T follicular helper cell (primary cell): ENCODE measurements around the gene CREB3L2.
"Not testable (repeated sequence)": the region's sequence is repeated elsewhere in the genome, so short reads cannot be mapped to it uniquely, and the experiment has no call there.

Source experiments
- DNase-seq: peaks from one replicate; pipeline ENCODE4 v3.0.0-alpha.2; 2020; ENCODE audit warnings: low read depth

CREB3L2 gene

GRCh38 chr7:138014201-138014600 lies 12.3 kb upstream of the CREB3L2 start:
- DNase-seq, result not testable (repeated sequence)

DNA sequence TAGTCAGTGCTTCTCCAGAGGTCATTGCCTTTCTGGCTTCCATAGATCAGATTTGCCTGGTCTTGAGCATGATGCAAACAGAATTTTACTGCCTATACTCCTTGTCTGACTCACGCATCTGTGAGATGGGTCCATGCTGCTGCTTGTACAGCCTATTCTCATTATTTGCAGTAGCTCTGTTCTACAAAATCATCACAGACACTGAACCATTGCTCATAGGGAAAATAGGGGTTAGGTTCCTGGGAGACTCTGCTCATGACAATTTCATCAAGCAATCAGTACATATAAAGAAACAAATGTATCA lies 7.4 kb upstream of the CREB3L2 start:
- DNase-seq, result no peak

- DNase-seq, result no peak
Measured at GRCh38 chr7:138008588-138009349, 6.9 kb upstream of the CREB3L2 start.

DNA sequence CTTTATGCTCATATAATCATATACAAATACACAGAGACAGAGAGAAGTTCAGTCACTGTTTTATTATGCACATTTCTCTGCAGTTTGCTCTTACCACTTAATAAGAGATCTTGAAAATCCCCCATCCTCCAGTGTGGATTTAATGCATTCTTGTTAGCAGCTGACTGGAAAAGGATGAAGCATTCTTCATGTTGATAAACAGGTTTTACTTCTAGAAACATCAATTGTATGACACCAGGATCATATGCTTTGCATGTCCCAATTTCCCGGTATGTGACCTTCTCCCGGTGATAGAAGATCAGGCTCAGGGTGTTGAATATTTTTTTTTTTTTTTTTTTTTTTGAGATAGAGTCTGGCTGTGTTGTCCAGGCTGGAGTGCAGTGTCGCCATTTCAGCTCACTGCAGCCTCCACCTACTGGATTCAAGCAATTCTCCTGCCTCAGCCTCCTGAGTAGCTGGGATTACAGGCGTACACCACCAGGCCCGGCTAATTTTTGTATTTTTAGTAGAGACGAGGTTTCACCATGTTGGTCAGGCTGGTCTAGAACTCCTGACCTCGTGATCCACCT lies 6.2 kb upstream of the CREB3L2 start:
- no peak for DNase-seq

DNA sequence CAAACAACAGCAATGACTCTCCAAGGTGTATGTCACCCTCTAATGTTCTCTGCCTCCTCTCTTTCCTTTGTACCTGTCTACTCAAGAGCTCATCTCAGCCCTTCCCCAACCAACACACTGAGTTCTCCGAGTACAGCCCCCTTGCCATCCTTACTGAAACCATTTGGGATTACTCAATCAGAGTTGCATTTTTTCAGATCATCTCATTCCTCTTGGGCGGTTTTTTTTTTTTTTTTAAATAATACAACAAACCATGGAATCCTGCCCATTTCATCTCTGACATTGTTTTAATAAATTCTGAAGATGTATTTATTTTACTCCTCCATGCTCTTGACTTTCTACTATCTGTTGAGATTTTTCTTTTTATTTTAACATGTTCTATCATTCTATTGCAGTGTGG lies 4.2 kb upstream of the CREB3L2 start:
- no peak for DNase-seq

DNA sequence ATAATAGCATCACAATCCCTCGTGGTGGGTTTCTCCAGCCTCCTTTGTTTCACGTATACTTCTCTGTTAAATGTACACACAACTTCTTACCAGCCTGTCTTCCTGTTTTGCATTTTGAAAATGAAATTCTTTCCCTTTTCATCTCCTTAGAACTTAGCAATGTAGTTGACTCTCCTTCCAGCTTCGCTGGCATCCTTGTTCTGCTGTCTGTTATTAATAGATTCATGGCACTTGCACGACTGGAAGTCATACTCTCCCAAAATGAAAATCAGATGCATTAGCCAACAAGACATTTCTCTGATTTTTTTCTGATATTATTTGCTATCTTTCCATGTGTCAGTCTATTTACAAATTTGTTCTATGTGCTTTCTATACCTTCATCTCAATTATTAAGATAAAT lies 3.0 kb upstream of the CREB3L2 start:
- no peak for DNase-seq

DNA sequence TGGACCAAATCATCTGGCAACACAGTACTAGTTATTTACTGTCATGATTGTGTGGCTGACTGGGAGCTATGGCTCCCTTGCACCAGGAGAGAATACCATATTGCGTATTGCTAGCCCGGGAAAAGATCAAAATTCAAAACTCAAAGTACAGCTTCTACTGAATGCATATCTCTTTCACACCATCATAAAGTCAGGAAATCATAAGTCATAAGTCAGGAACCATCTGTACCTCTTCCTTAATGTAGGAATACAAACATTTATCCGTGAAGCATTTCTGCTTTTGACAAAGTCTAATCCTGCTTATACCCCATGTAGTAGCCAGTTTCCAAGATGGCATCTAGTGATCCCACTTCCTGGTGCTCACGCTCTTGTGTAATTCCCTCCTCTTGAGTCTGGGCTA lies 2.2 kb upstream of the CREB3L2 start:
- no peak for DNase-seq

- no peak for DNase-seq
Measured at GRCh38 chr7:138002828-138003189, 923 bp upstream of the CREB3L2 start.

DNA sequence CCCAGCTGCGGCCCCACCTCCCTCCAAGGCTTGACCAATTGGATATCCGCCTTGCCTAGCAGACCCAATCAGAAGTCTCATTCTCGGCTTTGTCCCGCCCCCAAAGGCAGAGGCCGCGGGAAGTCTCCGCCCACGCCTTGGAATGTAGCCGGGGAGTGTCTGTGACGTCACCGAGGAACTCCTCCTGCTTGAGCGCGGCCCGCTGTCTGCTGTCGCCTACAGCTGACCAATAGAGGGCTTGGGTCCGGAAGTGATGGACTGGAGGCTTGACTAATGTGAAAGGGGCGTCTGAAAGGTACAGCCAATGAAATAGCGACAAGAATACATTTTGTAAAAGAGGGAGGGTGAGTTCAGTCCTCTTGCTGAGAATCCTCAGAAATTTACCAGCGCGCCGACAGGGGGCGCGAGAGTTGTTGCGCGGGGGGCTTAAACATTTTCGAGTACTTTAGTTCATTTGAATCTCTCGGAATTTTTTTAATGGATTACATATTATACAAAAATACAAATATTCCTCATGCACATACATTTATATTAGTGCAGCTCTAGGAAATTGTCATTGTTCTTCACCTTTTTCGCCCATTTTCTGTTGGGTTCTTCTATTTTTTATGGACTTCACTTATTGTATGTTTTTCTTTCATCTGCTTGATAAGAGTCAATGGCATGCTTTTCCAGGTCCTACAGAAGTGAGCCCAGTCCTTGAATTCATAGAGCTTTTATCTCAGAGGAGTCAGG lies 376 bp upstream of the CREB3L2 start:
- peak; percentile 97 for DNase-seq

- DNase-seq, result no peak
Measured at GRCh38 chr7:138000081-138000701, 1.7 kb downstream of the CREB3L2 start.

GRCh38 chr7:137999496-138000080 lies 2.3 kb downstream of the CREB3L2 start:
- no peak for DNase-seq

DNA sequence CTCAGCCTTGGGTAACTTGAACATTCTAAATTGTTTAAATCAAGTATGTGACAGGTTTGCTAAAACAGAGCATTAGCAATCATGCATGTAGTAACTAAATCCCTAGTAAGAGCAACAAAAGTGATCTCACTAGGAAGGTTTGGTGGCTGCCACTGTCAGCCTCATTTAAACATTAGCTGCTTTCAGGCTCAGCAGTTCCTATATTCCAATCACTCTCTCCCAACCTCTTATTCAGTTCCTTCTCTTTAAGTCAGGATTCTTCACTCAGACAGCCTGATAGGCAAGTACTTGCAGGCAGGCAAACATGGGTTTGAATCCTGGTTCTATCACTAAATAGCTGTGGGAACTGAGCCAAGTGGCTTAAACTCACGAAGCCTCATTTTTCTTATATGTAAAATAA lies 3.6 kb downstream of the CREB3L2 start:
- no peak for DNase-seq

DNA sequence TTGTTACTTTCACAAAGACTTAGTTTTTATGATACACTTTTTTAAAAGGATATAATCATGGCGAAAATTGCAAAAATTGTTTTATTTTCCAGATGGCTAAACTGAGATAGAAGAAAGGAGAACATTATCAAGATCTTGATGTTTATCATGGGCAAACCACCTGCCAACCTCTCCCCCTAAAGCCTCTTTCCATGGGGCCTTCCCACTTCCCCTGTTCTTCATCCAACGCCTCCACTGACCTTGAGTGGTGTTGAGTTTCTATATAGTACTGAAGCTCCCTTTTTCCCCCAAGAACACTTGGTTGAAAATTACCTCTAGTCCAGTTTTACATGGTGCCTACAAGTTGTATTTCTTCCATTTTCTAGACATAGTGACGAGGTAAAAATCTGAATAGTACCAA lies 5.0 kb downstream of the CREB3L2 start:
- DNase-seq, result no peak

GRCh38 chr7:137996386-137996851 lies 5.5 kb downstream of the CREB3L2 start:
- DNase-seq, result no peak

DNA sequence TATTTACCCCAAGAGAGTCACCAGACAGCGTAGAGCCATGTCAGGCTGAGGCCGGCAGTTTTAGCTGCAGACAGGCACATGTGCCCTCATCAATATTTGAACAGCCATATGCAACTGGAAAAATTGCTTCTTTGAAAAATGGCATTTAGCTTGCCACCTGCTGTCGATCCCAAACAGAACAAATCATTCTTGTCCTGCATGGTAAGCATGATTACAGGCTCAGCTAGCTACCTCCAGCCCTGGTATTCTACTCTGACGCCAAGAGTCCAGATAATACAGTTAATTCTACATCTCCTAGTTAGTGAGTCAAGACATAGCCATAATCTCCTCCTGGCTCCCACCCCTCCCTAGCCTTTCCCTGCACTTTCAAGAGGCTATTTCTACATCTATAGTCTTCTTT lies 7.7 kb downstream of the CREB3L2 start:
- no peak for DNase-seq

DNA sequence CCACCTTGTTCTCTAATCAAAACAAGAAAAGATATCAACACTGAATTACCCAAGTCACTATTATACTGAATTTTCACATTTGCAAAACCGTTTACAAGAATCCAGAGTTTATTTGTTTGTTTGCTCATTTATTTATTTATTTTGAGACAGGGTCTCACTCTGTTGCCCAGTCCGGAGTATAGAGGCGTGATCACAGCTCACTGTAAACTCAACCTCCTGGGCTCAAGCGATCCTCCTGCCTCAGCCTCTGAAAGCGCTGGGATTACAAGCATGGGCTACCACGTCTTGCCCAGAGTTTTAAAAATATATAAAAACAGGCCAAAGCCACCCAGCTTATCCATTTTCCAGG lies 8.5 kb downstream of the CREB3L2 start:
- no peak for DNase-seq

DNA sequence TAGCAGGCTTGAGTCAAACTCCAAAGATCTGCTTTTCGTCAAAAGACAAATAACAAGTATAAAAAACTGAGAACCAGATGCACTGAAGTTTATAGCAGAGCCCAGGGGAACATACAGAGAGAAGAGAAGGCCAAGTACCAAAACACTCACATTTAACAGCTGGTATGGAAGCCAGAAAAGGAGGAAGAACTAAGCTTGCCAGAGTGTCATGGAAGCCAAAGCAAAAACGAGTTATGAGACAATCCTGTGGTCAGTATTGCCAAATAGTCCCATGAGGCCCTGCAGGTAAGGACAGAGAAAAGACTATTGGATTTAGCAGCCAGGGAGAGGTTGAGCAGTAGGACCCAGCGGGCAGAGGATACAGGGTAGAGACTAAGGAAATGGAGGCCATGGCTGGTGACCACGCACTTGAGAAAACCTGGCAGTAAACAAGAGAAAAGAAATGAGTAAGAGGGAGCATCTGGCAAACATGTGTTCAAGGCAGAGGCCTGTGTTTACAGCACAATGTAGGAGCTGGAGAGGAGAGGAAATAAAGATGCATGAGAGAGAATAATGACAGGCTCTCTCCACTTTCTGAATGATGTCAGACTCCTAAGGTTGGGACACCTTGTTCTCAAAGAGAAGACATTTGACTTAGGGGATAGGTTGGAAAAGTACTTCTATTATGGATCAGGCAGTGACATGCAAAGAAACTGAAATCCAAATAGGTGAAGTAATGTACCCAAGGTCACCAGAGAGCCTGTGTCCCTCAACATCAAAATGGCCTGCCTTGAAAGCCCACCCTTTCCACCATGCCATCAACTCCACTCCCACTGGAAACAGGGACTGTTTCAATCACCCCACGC lies 9.1 kb downstream of the CREB3L2 start:
- no peak for DNase-seq

GRCh38 chr7:137992104-137992549 lies 9.8 kb downstream of the CREB3L2 start:
- DNase-seq, result no peak

DNA sequence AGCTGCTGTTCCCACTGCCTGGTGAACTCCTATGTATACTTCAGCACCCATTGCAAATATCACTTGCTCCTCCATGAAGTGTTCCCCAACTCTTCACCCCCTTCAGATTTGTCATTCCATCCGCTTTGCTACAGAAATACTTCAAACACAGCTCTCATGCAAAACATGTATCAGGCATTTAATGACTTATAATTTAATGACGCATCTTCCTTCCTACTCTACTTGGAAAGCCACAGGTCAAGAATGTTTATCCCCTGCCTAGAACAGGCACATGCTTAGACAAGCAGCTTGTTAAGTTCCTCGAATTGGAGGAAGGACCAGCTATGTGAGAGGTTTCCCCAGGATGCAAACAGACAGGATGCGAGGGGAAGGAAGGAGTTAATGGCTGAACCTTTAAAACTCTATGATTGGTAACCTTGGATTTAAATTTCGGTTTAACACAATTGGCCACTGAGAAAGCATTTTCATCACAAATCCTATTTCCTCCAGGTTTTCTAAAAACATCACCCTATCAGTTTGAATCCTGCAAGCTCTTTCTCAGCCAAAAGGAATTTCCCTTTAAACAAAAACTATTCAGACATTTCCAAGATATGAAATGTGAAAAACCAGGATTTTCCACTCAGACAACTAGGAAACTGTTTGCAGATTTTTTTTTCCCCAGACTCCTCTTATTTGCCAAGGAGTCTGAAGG lies 11.5 kb downstream of the CREB3L2 start:
- DNase-seq, result no peak

- DNase-seq, result no peak
Measured at GRCh38 chr7:137989590-137989989, 12.3 kb downstream of the CREB3L2 start.

GRCh38 chr7:137989094-137989493 lies 12.8 kb downstream of the CREB3L2 start:
- no peak for DNase-seq
